Measurements from ENCODE around the gene SERF2.
"Not testable (repeated sequence)": the region's sequence is repeated elsewhere in the genome, so short reads cannot be mapped to it uniquely, and the experiment has no call there.

DNA sequence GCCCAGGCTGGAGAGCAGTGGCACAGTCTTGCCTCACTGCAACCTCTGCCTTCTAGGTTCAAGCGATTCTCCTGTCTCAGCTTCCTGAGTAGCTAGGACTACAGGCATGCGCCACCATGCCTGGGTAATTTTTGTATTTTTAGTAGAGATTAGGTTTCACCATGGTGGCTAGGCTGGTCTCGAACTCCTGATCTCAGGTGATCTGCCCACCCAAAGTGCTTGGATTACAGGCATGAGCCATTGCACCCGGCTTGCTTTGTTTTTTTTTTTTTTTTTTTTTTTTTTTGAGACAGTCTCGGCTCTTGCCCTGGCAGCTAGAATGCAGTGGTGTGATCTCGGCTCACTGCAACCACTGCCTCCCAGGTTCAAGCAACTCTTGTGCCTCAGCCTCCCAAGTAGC lies 40.4 kb downstream of the SERF2 start:
- TF ChIP-seq, protein P1, sequence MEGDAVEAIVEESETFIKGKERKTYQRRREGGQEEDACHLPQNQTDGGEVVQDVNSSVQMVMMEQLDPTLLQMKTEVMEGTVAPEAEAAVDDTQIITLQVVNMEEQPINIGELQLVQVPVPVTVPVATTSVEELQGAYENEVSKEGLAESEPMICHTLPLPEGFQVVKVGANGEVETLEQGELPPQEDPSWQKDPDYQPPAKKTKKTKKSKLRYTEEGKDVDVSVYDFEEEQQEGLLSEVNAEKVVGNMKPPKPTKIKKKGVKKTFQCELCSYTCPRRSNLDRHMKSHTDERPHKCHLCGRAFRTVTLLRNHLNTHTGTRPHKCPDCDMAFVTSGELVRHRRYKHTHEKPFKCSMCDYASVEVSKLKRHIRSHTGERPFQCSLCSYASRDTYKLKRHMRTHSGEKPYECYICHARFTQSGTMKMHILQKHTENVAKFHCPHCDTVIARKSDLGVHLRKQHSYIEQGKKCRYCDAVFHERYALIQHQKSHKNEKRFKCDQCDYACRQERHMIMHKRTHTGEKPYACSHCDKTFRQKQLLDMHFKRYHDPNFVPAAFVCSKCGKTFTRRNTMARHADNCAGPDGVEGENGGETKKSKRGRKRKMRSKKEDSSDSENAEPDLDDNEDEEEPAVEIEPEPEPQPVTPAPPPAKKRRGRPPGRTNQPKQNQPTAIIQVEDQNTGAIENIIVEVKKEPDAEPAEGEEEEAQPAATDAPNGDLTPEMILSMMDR (conservative IDR thresholded peaks at IDR 0.05 in 1 of 2, IDR thresholded peaks at IDR 0.05 in 1 of 2; ENCODE audit: extremely low read depth in 1 of 2, insufficient read depth in 1 of 2, low read depth in 1 of 2, low read length in 2 of 2), result not testable (repeated sequence)
- not testable (repeated sequence) for TF ChIP-seq EZH2 (IDR thresholded peaks at IDR 0.05; ENCODE audit: borderline replicate concordance, low read length)
